HG03039 (cell line): ENCODE data around the gene INTS13.
A peak's percentile ranks its signal among the peaks of the same experiment; 100 is the strongest.
"Not testable (repeated sequence)": the region's sequence is repeated elsewhere in the genome, so short reads cannot be mapped to it uniquely, and the experiment has no call there.

Experiments
- ATAC-seq: cut with Tn5 transposase; IDR thresholded peaks from one replicate; pipeline ENCODE4 v1.9.1; 2021; ENCODE audit warnings: mild to moderate bottlenecking, moderate library complexity; ENCODE audit not compliant: unreplicated experiment

The INTS13 gene

GRCh38 chr12:26937863-26938700 is at the start of gene INTS13, which contains the start of gene FGFR1OP2:
Gene INTS13 (minus strand): TSS chr12:26937981. CDS start chr12:26936803, 1,178 bp downstream.
Gene FGFR1OP2 (plus strand): TSS chr12:26938470. CDS start chr12:26954159, 15,689 bp downstream.
- ATAC-seq, result peak; percentile 84

- no peak for ATAC-seq
These were observed 45.1 kb upstream of the INTS13 start for GRCh38 chr12:26982866-26983265.

- no peak for ATAC-seq
These were observed 42.0 kb upstream of the INTS13 start for GRCh38 chr12:26979733-26980132.

DNA sequence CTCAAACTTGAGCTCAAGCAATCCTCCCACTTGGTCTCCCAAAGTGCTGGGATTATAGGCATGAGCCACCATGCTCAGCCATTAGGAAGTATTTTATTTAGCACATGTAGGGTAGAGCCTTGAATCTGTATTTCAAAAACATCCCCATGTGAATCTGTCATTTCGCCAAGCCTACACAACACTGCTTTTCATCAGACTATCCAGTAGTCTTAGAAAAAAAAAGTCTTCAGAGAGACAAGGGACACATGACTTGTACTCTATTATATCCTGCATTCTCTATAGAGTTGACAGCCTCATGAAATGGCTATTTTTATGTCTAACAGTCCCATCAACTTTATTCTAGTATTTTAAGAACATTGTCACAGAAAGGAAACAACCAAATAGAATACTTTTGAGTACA is 41.0 kb upstream of the INTS13 start:
- no peak for ATAC-seq

- ATAC-seq, result no peak
These were observed 38.9 kb upstream of the INTS13 start for GRCh38 chr12:26976687-26977086.

GRCh38 chr12:26971963-26972362 is 34.2 kb upstream of the INTS13 start:
- ATAC-seq, result peak; percentile 97

- ATAC-seq, result no peak
These were observed 32.4 kb upstream of the INTS13 start for GRCh38 chr12:26970136-26970535.

DNA sequence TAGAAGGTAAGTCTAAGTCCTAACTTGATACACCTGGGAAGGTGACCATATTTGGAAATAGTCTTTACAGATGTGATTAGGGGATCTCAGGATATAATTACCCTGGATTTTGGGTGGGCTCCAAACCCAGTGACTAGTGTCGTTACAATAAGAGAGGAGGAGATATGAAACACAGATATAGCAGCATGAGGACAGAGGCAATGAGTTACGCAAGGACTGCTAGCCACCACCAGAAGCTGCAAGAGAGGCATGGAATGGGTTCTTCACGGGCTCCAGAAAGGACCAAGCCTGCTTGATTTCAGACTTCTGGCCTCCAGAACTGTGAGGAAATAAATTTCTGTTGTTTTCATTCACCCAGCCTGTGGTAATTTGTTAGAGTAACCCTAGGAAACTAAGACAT is 29.1 kb upstream of the INTS13 start:
- ATAC-seq, result no peak

DNA sequence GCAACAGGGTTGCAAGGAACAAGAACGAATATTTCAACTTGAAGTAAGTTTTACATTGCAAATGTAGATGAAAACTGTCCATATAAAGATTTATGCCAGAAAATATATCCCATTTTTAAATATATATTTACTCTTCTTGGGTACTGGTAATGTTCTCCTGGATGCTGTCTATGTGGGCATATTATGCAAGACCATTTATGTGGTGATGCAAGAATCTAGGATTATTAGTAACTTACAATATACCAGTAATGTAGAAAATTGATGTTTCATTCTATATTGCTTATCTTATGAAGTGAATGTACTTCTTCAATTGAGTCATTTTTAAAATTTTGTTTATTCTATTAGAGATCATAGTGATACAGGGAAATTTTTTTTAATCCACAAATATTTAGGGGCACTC is 25.6 kb upstream of the INTS13 start:
- ATAC-seq, result no peak

DNA sequence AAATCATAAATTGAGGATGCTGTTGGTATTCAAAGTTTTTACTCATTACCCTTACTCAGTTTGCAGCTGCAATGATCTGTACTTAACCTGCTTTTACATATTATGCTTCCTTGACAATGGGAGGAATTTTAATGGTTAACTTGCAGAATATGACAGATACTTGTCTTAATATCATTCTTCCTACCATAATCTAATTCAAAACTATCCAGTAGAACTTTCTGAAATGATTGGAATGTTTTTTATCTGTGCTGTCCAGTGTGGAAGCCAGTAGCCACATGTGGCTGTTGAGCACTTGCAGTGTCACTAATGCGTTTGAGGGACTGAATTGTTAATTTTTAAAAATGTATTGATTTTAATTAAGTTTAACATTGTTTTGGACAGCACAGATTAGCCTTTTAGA is 24.0 kb upstream of the INTS13 start:
- no peak for ATAC-seq

- ATAC-seq, result not testable (repeated sequence)
These were observed 23.6 kb upstream of the INTS13 start for GRCh38 chr12:26961391-26961790.

DNA sequence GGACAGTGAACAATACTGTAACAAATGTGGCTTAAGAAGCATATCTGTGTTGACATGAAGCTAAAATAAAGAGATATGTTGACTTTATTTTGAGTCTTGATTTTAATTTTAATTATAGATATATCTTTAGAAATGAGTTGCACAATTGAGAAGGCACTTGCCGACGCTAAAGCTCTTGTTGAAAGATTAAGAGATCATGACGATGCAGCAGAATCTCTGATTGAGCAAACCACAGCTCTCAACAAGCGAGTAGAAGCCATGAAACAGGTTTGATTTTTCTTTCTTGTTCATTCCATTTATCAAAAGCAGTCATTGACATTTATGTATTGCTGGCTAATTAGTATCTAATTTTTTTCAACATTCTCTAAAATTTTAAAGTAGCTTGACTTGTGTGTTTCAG is 16.2 kb upstream of the INTS13 start:
- ATAC-seq, result no peak

DNA sequence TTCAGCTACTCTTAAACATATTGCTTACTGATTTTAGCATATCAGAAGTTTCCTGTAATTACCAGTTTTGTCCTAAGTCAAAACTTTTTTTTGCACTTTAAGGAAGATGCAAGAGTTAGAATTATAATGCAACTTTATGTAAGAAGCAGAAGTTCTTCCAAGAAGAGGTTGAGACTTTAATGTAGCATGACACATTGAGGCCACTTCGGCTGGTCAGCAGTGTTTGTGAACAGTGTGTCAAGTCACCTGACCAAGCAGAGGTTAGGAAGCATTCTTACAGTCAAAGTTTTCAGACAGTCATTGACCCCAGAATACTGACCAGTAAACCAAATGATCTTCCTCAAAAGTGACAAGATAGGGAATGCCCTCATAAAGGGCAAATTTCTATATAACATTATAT is 15.7 kb upstream of the INTS13 start:
- ATAC-seq, result no peak

GRCh38 chr12:26948309-26948708 is 10.5 kb upstream of the INTS13 start:
- ATAC-seq, result no peak

DNA sequence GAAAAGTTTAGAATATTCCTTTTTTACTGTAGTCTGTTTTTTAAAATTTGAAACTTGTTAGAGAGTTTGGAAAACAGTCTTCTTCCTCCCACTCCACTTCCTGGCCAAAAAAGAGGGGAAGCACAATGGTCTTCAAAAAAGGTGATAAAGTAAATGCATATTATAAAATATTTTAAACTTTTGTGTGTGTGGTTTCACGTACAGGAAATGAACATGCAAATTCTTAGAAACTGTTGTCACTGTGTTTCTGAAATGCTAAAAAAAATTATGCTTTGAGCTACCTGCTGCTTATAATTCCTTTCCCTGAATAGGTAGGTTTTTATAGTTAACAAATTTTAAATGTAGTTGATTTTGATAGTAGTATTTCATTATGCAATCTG is 3.4 kb upstream of the INTS13 start:
- ATAC-seq, result no peak

- ATAC-seq, result no peak
These were observed 2.9 kb upstream of the INTS13 start for GRCh38 chr12:26940516-26941214.

- no peak for ATAC-seq
These were observed 2.2 kb upstream of the INTS13 start for GRCh38 chr12:26939953-26940352.

DNA sequence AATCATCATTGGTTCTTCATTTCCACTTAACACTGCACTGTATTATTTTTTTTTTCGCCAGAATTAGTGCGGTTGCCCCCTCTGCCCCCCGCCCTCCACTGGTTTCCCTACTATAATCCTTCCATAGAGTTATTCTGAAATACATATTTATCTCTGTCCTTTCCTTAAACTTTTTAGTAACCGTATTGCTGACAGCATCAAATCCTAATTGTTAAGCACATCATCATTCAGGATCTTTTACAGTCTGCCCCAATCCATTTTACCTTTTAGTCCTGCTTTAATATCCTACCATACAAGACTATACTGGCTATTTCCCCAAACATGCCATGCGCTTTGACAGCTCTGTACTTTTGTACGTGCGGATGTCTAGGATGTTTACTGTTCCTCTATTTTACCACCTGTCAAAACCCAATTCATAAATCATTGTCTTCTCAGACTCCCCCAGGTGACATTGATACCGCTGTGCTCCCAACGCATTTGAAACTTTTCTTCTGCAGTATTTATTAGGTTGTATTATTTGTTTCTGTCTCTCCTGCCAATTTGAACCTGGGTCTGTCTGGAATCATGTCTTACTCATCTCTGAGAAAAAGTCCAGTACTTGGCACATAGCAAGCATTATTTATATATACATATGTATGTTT is 1.5 kb upstream of the INTS13 start:
- ATAC-seq, result no peak

- ATAC-seq, result peak; percentile 1
These were observed 901 bp upstream of the INTS13 start for GRCh38 chr12:26938701-26939062.

GRCh38 chr12:26937443-26937862 is 328 bp downstream of the INTS13 start:
- no peak for ATAC-seq

- no peak for ATAC-seq
These were observed 980 bp downstream of the INTS13 start for GRCh38 chr12:26936559-26937442.
